Mammary epithelial cell (primary cell): ENCODE measurements around the gene SIK2.

Experiments
- CTCF ChIP-seq, 2 donors: IDR thresholded peaks in 1 of 2; conservative IDR thresholded peaks in 1 of 2; 2 replicates each; pipeline ENCODE4 v1.5.1; 2011 to 2012; ENCODE audit warnings: inconsistent platforms in 2 of 2, low read length in 2 of 2, mild to moderate bottlenecking in 2 of 2, control low read depth in 1 of 2, low read depth in 1 of 2; ENCODE audit not compliant: insufficient read depth in 1 of 2; ENCODE audit errors: extremely low read depth in 1 of 2
- EZH2 ChIP-seq: IDR thresholded peaks from 2 replicates; pipeline ENCODE4 v1.6.1; 2012; ENCODE audit warnings: low read length, inconsistent platforms, borderline replicate concordance

GRCh38 chr11:111645657-111646316 lies 43.5 kb downstream of the SIK2 start:
- TF ChIP-seq CTCF (conservative IDR thresholded peaks at IDR 0.05 in 1 of 2, IDR thresholded peaks at IDR 0.05 in 1 of 2; ENCODE audit: extremely low read depth in 1 of 2, insufficient read depth in 1 of 2, low read depth in 1 of 2, low read length in 2 of 2) (no peak), EZH2 (no peak)
